Right atrium auricular region (tissue), 2 donors: ENCODE measurements around the gene ACOXL. TPM values are rescaled to one million over a fixed set of nuclear protein-coding genes. Genes with fewer than 3 reads are reported as not detected.

Experiments
- DNase-seq: peaks from one replicate; pipeline ENCODE4 v3.0.0-alpha.2; 2019; ENCODE audit warnings: low spot score
- H3K27ac ChIP-seq, 2 donors: fragments of 200-600 bp; sonication (generic); 1 replicate in 1 of 2; 2 replicates in 1 of 2; pipeline ENCODE4 v1.5.1; 2016 to 2019
- H3K27me3 ChIP-seq, 2 donors: fragments of 200-600 bp; sonication (generic); one replicate each; pipeline versions ENCODE4 v1.5.1 to v1.6.0; 2017 to 2019
- H3K36me3 ChIP-seq: fragments of 200-600 bp; sonication (generic); one replicate; pipeline ENCODE4 v1.5.1; 2016
- H3K4me1 ChIP-seq, 2 donors: fragments of 200-600 bp; sonication (generic); one replicate each; pipeline versions ENCODE4 v1.5.1 to v1.6.0; 2017 to 2019
- H3K4me3 ChIP-seq, 2 donors: fragments of 200-600 bp; sonication (generic); 1 replicate in 1 of 2; 2 replicates in 1 of 2; pipeline ENCODE4 v1.5.1; 2017 to 2019; ENCODE audit warnings: mild to moderate bottlenecking in 1 of 2, moderate library complexity in 1 of 2
- H3K9me3 ChIP-seq, 2 donors: fragments of 200-600 bp; sonication (generic); one replicate each; pipeline ENCODE4 v1.5.1; 2019
- total RNA-seq, 2 donors: library from RNA; depleted of rRNA; stranded (reverse); fragments of >200 nt; gene quantifications; one replicate each; pipeline ENCODE4 v1.1.0, GENCODE V29; 2016
- TF ChIP-seq, protein P1 (sequence below), 2 donors: fragments of 200-600 bp; sonication (generic); IDR thresholded peaks; one replicate each; pipeline ENCODE4 v1.5.1; 2019; ENCODE audit warnings: antibody characterized with exemption in 2 of 2

The ACOXL gene
- total RNA-seq, 2 donors from 2014 or later = 0.33 to 0.55 TPM

DNA sequence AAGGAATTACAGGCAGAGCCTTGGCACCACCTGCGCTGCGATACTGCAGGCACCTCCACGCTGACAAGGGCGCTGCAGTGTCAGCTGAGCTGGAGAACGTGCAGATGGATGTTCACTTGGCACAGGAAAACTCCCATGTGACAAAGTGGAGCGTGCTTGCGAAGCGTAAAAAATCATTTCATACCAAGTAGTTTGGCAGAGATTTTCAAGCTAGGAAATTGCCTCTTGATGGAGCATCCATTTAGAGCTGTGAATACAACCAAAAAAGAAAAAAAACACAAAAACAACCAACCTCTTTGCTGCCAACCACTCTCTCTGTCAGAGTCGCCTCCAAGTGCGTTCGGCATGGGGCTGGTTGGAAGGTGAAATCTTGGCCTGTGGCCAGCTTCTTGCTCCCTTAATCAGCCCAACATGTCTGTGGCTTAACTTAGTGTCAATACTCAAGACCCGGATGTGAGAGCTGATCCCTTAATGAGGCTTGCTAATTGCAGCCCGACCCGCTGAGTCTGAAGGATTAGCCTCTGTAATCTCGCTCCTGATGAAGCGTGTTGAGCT, 38.1 kb downstream of the ACOXL start:
- Histone ChIP-seq H3K27me3 (no peaks in the 10 kb centered on the region), H3K9me3 (no peaks in the 10 kb centered on the region), H3K4me3 (no peak overlapping the region), H3K4me1 (peaks cover 0 to 41% of the 10 kb centered on the region in 2 donors), H3K27ac (peak overlapping the region; percentile 75 to 83), H3K36me3 (no peaks in the 10 kb centered on the region)
- TF ChIP-seq, protein P1, sequence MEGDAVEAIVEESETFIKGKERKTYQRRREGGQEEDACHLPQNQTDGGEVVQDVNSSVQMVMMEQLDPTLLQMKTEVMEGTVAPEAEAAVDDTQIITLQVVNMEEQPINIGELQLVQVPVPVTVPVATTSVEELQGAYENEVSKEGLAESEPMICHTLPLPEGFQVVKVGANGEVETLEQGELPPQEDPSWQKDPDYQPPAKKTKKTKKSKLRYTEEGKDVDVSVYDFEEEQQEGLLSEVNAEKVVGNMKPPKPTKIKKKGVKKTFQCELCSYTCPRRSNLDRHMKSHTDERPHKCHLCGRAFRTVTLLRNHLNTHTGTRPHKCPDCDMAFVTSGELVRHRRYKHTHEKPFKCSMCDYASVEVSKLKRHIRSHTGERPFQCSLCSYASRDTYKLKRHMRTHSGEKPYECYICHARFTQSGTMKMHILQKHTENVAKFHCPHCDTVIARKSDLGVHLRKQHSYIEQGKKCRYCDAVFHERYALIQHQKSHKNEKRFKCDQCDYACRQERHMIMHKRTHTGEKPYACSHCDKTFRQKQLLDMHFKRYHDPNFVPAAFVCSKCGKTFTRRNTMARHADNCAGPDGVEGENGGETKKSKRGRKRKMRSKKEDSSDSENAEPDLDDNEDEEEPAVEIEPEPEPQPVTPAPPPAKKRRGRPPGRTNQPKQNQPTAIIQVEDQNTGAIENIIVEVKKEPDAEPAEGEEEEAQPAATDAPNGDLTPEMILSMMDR (IDR thresholded peaks at IDR 0.05) = no peak
- no peak for DNase-seq

DNA sequence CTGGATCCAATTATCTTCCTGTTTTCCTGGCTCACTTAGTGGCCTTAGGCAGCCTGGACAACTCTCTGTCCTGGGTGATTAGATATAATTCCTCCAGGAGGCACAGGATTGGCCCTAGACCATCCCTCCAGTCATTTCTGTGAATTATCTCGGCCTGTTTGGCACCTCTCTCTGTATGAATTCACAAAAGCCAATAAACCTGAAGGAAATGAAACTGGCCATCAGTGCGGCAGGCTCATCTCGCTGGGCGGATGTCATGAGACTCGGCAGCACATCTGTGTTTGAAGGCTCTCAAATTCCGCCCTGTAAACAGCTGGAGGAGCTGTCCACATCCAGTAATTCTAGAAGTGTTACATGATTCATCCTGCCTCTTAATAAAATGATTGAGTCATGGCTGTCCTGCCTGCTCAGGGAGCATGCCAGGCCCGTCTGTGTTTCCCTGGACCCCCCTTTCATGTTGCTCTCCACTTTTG, 38.6 kb downstream of the ACOXL start:
- no peaks in the 10 kb centered on the region for H3K27me3 ChIP-seq
- no peak for DNase-seq
- H3K27ac ChIP-seq = peak overlapping the region; percentile 75 to 83
- peaks cover 0 to 41% of the 10 kb centered on the region in 2 donors for H3K4me1 ChIP-seq
- H3K4me3 ChIP-seq = no peak overlapping the region
- TF ChIP-seq, protein P1 (IDR thresholded peaks at IDR 0.05) = no peak
- H3K9me3 ChIP-seq = no peaks in the 10 kb centered on the region
- no peaks in the 10 kb centered on the region for H3K36me3 ChIP-seq

DNA sequence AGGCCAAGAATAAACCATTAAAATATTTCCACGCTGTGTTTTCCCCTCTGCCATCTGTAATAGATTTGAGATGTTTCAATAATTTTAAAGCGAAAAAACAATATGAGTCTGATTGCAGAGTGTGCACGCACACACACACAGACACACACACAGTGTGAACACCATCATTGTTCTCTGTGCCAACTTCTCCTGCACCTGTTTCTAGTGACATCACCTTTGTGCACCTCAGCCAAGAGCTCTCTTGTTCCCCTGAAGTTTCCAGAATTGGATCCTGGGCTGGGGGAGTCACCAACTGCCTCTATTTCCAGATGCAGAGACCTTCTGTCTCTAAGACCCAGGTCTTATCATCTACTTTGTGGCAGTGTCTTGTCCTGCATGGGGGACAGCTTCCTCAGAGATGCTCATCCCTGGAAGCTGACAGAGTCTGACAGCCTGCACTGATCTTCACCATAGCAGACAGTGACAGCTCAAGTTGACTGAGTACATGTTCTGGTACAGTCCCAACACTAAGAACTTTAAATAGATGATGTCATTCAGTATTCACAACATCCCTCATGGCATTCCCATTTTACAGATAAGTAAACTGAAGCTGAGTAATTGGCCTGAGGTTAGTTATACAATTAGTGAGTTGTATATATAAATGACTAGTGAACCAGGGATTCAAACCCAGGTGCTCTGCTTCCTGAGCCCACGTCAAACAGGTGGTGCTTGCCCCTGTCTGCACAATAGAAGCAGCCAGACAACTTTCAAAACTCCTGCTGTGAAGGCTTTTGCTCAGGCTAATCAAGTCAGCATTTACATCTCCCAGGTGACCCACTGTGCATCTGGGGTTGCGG, 39.4 kb downstream of the ACOXL start:
- H3K9me3 ChIP-seq = no peaks in the 10 kb centered on the region
- DNase-seq = no peak
- no peak overlapping the region for H3K4me3 ChIP-seq
- H3K27ac ChIP-seq = peak overlapping the region; percentile 75 to 83
- no peaks in the 10 kb centered on the region for H3K36me3 ChIP-seq
- H3K27me3 ChIP-seq = no peaks in the 10 kb centered on the region
- H3K4me1 ChIP-seq = peaks cover 0 to 41% of the 10 kb centered on the region in 2 donors
- TF ChIP-seq, protein P1 (IDR thresholded peaks at IDR 0.05) = no peak

DNA sequence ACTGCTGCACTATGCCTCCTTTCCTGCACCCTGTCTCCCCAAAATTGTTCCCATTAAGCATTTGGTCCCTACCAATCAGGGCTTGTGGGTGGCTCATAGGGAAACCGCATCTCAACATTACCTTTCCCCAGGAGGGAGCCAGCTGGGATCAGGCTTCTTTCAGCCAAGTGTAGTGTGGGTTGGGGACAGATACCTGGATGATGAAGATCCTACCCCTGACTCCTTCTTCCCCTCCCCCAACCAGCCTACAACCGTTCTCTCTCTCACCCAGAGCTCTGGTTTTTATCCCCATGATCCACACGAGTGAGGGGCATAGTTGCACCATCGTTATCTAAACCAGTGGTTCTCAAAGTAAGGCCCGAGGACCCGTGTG, 40.0 kb downstream of the ACOXL start:
- no peak for DNase-seq
- no peaks in the 10 kb centered on the region for H3K9me3 ChIP-seq
- H3K27ac ChIP-seq = peak overlapping the region in 1 of 2 donors; percentile 2
- no peaks in the 10 kb centered on the region for H3K27me3 ChIP-seq
- H3K36me3 ChIP-seq = no peaks in the 10 kb centered on the region
- TF ChIP-seq, protein P1 (IDR thresholded peaks at IDR 0.05) = no peak
- peaks cover 0 to 41% of the 10 kb centered on the region in 2 donors for H3K4me1 ChIP-seq
- no peak overlapping the region for H3K4me3 ChIP-seq

DNA sequence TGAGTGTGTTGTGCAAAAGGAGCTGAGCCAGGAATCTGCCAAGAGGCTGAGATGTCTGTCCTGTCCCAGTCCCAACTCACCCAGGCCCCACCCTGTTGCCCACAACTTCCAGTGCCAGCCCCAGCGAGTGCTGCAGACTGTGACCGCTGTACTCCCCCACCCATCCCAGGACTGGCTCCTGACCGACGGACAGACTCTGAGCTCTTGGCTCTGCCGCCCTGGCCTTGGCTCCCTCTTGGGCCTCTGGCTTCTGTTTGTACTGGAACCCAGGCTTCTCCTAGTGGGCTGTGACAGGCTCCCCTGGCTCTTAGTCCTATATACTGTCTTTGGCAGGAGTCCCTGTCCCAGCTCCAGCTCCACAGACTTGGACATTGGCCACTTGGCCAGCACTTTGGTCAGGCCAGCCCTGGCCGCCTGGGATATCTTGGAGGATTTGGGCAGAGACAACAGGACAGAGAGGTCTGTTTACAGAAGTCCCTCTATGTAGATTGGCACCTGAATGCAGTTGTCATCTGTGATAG, 41.1 kb downstream of the ACOXL start:
- no peak overlapping the region for H3K4me3 ChIP-seq
- TF ChIP-seq, protein P1 (IDR thresholded peaks at IDR 0.05) = no peak
- H3K27ac ChIP-seq = peak overlapping the region; percentile 32 to 83

More for the DNA sequence above, 41.1 kb downstream of the ACOXL start:
- DNase-seq = no peak
- Histone ChIP-seq H3K9me3 (no peaks in the 10 kb centered on the region), H3K4me1 (peaks cover 0 to 41% of the 10 kb centered on the region in 2 donors), H3K27me3 (no peaks in the 10 kb centered on the region), H3K36me3 (no peaks in the 10 kb centered on the region)
